HG03095 (cell line): ENCODE results near the gene PAPPA.

Source experiments
- ATAC-seq: cut with Tn5 transposase; IDR thresholded peaks from one replicate; pipeline ENCODE4 v1.9.1; 2021; ENCODE audit warnings: moderate library complexity; ENCODE audit not compliant: unreplicated experiment

The PAPPA gene

GRCh38 chr9:116309900-116310611 lies 156.5 kb downstream of the PAPPA start:
- ATAC-seq, result no peak

GRCh38 chr9:116312221-116312620 lies 158.6 kb downstream of the PAPPA start:
- ATAC-seq, result no peak

- ATAC-seq, result no peak
Observed at GRCh38 chr9:116313638-116314037, 160.0 kb downstream of the PAPPA start.

GRCh38 chr9:116316246-116316645 lies 162.7 kb downstream of the PAPPA start:
- ATAC-seq, result no peak

GRCh38 chr9:116317503-116317902 lies 163.9 kb downstream of the PAPPA start:
- ATAC-seq, result no peak

- no peak for ATAC-seq
Observed at GRCh38 chr9:116318468-116319374, 165.1 kb downstream of the PAPPA start.

- ATAC-seq, result no peak
Observed at GRCh38 chr9:116319480-116319879, 165.9 kb downstream of the PAPPA start.

GRCh38 chr9:116320290-116320689 lies 166.7 kb downstream of the PAPPA start:
- no peak for ATAC-seq

- ATAC-seq, result no peak
Observed at GRCh38 chr9:116322521-116322920, 168.9 kb downstream of the PAPPA start.

GRCh38 chr9:116323012-116323411 lies 169.4 kb downstream of the PAPPA start:
- no peak for ATAC-seq

- ATAC-seq, result no peak
Observed at GRCh38 chr9:116323571-116323970, 170.0 kb downstream of the PAPPA start.

GRCh38 chr9:116325924-116326323 lies 172.3 kb downstream of the PAPPA start:
- no peak for ATAC-seq

GRCh38 chr9:116327701-116328405 lies 174.3 kb downstream of the PAPPA start:
- no peak for ATAC-seq

GRCh38 chr9:116329470-116329869 lies 175.9 kb downstream of the PAPPA start:
- ATAC-seq, result no peak

GRCh38 chr9:116331241-116331640 lies 177.7 kb downstream of the PAPPA start:
- ATAC-seq, result no peak

- no peak for ATAC-seq
Observed at GRCh38 chr9:116332090-116332489, 178.5 kb downstream of the PAPPA start.

- ATAC-seq, result no peak
Observed at GRCh38 chr9:116333254-116333653, 179.7 kb downstream of the PAPPA start.

- no peak for ATAC-seq
Observed at GRCh38 chr9:116334546-116335150, 181.1 kb downstream of the PAPPA start.

GRCh38 chr9:116335392-116335791 lies 181.8 kb downstream of the PAPPA start:
- no peak for ATAC-seq

- no peak for ATAC-seq
Observed at GRCh38 chr9:116336133-116336862, 182.7 kb downstream of the PAPPA start.
